ENCODE results near the gene GLTPD2.

GLTPD2 gene

GRCh38 chr17:4772235-4772613 lies 16.5 kb upstream of the GLTPD2 start:
- no peak for DNase-seq

DNA sequence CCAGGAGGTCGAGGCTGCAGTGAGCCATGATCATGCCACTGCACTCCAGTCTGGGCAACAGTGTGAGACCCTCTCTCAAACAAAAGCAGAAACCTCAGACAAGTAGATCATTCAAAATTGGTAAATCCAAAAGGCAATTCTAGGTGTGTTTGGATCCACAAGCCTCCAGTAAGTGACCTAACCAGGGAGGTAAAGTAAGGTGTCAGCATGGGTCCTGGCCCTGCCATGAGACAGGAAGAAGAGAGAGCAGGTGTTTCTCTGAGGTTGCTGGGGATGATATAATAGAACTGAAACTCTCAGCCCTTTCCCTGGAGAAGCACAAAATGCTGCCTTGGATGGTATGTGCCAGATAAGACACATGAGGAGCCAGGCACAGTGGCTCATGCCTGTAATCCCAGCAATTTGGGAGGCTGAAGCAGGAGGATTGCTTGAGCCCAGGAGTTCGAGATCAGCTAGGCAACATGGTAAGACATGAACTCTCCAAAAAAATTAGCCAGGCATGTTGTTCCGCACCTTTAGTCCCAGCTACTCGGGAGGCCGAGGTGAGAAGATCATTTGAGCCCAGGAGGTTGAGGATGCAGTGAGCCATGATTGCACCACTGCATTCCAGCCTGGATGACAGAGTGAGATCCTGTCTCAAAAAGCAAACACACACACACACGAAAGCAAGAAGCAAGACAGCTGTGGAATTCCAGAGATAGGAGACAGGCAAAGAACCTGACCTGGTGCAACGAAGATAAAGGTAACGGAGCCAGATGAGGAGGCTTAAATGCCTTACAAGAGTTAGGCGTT lies 10.6 kb upstream of the GLTPD2 start:
- no peak for DNase-seq

DNA sequence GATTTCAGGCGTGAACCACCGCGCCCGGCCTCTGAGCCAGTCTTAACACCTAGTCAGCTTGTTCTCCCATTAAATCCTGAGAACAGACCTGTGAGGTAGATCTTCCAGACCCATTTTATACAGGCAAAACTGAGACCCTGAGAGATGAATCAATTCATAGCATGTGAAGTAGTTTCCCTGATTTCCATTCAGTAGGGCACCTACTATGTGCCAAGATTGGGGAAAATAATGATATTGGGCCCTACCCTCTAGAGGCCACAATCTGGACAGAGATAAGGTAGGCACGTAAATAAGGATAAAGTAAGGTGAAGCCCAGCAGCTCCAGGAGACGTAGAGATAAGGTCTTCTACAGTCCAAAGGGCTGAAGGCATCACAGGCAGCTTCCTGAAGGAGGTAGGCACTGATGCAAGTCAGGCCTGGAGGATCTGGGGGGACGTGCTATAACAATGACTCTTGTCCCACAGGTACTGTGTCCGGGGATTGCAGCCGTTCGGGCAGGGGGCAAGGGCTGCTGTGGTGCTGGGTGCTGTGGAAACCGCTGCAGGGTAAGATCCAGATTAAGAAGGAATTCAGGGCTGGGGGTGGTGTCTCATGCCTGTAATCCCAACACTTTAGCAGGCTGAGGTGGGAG lies 8.3 kb upstream of the GLTPD2 start:
- no peak for DNase-seq

GRCh38 chr17:4782652-4783051 lies 6.1 kb upstream of the GLTPD2 start:
- DNase-seq = no peak

DNA sequence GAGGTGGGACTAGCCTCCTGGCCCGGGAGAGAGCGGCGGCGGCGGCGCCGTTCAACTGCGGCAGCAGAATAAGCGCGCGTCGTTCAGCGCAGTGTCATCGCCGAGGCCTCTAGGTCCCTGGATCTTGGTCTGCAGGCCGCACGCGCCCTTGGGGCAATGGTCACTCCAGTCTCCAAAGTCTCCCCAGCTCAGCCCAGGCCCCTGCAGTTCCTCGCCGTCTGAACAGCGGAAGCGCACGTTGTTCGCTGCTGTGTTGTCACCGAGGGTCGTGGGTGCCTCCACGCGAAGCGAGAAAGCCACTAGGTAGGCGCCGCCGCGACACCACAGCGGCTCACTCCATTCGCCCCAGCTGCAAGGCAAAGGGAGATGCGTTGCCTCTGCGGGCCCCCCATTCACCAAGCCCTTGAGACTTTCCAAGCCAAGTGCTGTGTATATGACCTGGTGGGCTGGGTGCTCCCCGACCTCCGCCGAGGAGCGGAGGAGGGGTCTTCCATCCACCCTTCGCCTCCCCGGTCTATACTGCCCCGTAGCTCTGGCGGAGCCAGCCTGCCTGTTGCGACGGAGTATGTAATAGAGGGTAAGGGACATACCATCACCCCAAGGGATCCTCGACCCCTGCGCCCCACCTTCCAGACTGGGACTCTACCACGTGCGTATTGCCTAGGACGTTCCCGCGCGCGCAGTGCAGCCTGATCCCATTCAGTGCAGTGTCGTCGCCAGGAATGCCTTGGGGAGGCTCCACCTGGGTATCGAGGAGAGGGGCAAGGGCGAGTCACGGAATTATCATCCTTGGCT lies 3.3 kb upstream of the GLTPD2 start:
- peak; percentile 32 for DNase-seq

GRCh38 chr17:4786106-4786511 lies 2.7 kb upstream of the GLTPD2 start, which contains the start of gene VMO1:
VMO1 (minus strand) TSS chr17:4786364; CDS start chr17:4786352, 12 bp downstream.
- DNase-seq = no peak

GRCh38 chr17:4786516-4786915 lies 2.2 kb upstream of the GLTPD2 start:
- no peak for DNase-seq

DNA sequence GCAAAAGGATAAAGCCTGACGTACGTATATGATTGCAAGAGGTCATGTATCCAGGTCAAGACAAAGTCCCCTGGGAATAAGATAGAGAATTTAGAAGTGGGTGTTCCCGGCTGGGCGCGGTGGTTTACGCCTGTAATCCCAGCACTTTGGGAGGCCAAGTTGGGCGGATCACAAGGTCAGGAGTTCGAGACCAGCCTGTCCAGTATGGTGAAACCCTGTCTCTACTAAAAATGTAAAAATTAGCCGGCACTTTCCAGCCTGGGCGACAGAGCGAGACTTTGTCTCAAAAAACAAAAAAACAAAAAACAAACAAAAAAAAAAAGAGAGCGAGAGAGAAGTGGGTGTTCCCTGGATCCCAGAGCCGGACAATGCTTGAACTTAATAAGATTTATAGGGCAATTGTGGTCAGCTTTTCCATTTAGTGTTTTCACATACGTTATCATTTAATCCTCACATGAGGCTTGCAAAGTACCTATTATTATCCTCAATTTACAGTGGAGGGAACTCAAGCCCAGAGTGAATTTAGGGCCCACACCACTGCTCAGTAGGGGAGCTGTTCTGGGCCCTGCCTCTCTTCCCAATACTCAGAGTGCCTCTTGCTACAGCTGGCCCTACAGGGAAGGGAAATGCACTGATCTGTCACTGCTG lies 481 bp upstream of the GLTPD2 start:
- no peak for DNase-seq

DNA sequence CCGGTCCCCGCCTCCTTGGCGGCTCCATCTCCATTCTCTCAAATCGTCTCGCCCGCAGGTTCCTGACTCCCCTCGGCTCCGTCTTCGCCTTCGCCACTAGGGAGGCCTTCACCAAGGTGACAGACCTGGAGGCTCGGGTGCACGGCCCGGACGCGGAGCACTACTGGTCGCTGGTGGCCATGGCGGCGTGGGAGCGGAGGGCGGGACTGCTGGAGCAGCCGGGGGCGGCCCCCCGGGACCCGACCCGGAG lies 862 bp downstream of the GLTPD2 start:
- no peak for DNase-seq

DNA sequence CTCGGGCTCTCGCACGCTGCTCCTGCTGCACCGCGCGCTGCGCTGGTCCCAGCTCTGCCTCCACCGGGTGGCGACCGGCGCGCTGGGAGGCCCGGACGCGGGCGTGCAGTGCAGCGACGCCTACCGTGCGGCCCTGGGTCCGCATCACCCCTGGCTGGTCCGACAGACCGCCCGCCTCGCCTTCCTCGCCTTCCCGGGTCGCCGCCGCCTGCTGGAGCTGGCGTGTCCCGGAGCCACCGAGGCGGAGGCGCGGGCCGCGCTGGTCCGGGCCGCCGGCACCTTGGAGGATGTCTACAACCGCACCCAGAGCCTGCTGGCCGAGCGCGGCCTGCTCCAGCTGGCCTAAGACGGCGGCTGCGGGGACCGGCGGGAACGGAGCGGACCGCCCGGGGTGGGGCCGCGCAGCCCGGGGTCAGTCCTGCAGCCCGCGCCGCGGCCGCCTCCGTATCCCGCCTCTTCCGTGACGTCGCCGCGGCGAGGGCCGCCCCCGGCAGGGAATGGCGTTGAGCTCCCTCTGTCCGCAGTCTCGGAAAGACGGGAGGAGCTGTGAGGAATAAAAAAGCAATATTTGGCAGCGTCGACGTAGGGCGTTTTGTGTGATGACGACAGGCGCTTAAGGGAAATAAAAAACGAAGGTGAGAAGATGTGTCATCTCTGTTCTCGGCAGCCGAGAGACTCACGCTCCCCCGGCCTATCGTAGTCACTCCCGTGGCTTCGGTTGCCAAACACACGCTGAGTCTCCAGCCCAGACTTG lies 1.4 kb downstream of the GLTPD2 start:
- peak; percentile 83 for DNase-seq

- DNase-seq = no peak
Observed at GRCh38 chr17:4790705-4791088, 1.9 kb downstream of the GLTPD2 start.

GRCh38 chr17:4795168-4795567 lies 6.4 kb downstream of the GLTPD2 start:
- no peak for DNase-seq

DNA sequence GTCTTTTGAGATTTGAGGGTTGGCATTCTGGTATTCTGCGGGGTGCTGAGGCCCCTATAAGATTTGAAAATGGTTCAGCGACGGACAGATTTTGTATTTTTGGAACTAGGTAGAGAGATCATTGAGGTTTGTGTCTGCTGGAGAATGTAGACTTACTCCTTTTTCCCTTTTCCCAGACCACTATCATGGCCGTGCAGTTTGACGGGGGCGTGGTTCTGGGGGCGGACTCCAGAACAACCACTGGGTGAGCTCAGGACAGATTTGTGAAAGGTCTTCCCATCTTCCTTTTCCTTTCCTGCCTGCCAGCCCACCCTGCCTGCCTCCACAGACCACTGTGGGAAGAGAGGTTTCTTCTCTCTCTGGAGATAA lies 7.8 kb downstream of the GLTPD2 start:
- DNase-seq = no peak

- DNase-seq = no peak
Observed at GRCh38 chr17:4800462-4801196, 11.9 kb downstream of the GLTPD2 start.

DNA sequence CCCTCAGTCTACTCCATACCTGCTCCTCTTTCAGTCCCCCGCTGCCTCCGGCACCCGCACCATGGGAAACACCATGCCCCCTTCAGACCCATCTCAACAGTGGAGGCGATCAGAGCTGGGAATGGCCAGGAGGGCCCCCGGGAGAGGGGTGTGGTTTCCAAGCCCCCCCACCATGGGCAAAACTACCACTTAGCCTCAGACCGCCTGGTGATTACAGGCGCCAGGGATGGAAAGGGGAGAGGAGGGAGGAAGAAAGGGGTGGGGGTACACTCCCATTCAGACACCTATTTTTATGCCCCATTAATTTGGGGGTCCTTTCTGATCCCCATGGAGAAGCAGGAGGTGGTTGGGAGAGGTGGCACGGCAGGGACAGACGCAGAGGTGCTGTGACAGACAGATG lies 13.5 kb downstream of the GLTPD2 start, which contains the start of gene C17orf114:
Gene C17orf114, minus strand, starts transcription at position 101 of the 400 bp plus-strand sequence.
- DNase-seq = no peak

- DNase-seq = no peak
Observed at GRCh38 chr17:4806456-4806776, 17.7 kb downstream of the GLTPD2 start.

DNA sequence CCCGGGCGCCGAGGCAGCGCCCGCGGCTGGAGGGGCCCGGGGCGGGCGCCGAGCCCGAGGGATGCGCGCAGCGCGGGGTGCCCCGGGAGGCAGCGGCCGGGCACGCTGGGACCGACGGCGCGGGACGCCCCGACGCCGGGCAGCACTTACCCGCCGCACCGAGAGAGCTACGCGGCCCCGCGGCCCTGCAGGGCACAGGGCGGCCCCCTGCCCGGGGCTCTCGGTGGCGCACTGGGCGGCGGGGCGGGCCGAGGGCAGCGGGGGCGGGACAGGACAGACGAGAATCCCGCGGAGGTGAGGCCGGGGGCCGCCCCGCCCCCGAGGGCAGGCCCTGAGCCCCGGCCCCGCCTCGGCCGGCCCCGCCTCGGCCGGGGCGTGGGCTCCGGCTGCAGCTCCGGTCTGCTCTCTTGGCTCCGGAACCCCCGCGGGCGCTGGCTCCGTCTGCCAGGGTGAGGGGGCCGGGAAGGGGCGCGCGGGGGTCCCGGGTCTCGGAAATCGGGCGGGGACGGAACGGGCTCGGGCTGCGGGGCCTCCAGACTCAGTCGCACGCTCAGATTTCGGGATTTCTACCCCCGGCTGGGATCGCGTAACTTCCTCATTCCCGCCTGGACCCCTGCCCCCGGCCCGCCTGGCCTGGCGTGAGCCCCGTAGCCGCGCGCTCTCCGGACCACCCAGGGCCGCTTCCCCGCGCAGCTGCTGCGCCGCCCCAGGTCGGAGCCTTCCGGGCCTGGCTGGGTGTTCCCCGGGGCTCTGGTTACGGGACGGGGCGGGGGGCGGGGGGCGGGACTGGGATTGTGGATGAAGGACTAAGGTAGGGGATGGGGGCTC lies 18.2 kb downstream of the GLTPD2 start, which contains the start of gene PLD2:
Gene PLD2, plus strand, starts transcription at position 376 of the 828 bp plus-strand sequence. CDS start 621 bp downstream, outside the sequence.
- DNase-seq = peak; percentile 87

DNA sequence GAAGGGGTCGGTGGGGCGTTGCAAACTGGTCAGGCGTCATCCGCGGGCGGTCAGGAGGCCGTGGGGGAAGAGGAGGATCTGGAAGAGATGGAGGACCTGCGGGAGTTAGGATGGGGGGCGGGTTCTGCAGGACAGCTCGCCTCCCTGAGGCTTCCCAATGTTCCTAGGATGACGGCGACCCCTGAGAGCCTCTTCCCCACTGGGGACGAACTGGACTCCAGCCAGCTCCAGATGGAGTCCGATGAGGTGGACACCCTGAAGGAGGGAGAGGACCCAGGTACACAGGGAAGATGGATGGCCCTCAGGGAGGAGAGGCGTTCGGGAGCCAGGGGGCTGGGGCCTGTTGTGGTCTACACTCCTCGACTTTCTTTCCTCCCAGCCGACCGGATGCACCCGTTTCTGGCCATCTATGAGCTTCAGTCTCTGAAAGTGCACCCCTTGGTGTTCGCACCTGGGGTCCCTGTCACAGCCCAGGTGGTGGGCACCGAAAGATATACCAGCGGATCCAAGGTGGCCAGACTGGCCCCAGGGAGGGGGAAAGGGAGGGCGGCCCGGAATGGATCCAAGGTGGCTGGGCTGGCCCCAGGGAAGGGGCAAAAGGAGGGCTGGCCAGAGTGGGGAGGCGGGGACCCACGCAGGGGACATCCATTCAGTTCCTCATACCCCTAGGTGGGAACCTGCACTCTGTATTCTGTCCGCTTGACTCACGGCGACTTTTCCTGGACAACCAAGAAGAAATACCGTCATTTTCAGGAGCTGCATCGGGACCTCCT lies 19.0 kb downstream of the GLTPD2 start:
- no peak for DNase-seq

GRCh38 chr17:4808378-4808767 lies 19.6 kb downstream of the GLTPD2 start:
- no peak for DNase-seq

DNA sequence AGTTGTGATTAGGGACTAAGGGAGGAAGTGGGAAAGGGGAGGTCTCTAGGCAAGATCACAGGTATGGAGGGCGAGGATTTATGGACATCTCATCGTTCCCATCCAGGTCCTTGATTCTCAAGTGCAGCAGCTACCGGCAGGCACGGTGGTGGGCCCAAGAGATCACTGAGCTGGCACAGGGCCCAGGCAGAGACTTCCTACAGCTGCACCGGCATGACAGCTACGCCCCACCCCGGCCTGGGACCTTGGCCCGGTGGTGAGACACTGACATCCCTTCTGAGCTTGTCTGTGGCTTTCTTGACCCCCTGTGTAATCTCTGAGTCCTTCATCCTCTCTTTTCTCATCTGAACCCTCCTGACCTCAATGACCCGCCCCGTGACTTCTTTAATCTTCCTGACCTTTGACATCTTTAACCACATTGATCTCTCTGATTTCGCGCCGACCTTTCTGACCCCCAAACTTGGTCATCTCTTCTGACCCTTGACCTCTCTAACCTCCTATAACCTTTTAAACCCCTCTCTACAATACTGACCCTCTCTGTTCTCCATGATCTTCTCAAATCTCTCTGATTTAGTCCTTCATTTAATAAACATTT lies 22.0 kb downstream of the GLTPD2 start:
- DNase-seq = no peak
